Measurements from ENCODE around the gene TMEM140. TPM values are rescaled to one million over a fixed set of nuclear protein-coding genes. Genes with fewer than 3 reads are reported as not detected.

The TMEM140 gene
- total and polyA plus RNA-seq, 2 of the 13 experiments (the other 11 are each of a cell fraction or from before 2014, with no cell fraction given) = 9.2 to 21.7 TPM

GRCh38 chr7:135147899-135148721 is at the start of gene TMEM140 (continued):
- no peak for TF ChIP-seq ZNF546 (CRISPR knock-in tag; conservative IDR thresholded peaks at IDR 0.05)
- no peak; the same call in 1 of the 2 replicates for TF ChIP-seq CTCF (CRISPR knock-in tag; IDR thresholded peaks at IDR 0.05)
- peak; percentile 24; the same call in 1 of the 2 replicates for TF ChIP-seq REPIN1 (CRISPR knock-in tag; IDR thresholded peaks at IDR 0.05; ENCODE audit: borderline replicate concordance, low read depth)
- no peak for TF ChIP-seq RFXANK (CRISPR knock-in tag; IDR thresholded peaks at IDR 0.05)
- peak; percentile 32; the same call in 1 of the 2 replicates for TF ChIP-seq ARNT2 (CRISPR knock-in tag; IDR thresholded peaks at IDR 0.05; ENCODE audit: low read depth)
- no peak for TF ChIP-seq SIX1 (CRISPR knock-in tag; IDR thresholded peaks at IDR 0.05; ENCODE audit: borderline replicate concordance)
- no peak for TF ChIP-seq ZIK1 (CRISPR knock-in tag; IDR thresholded peaks at IDR 0.05; ENCODE audit: borderline replicate concordance, low read depth)
- no peak for TF ChIP-seq GTF2F1 (IDR thresholded peaks at IDR 0.05; ENCODE audit: low read length)
- TF ChIP-seq NR2F6 (IDR thresholded peaks at IDR 0.05) = peak; percentile 62
- peak; percentile 83 for TF ChIP-seq NR2F6 (CRISPR knock-in tag; IDR thresholded peaks at IDR 0.05)
- TF ChIP-seq ESRRA (CRISPR knock-in tag; IDR thresholded peaks at IDR 0.05; ENCODE audit: low read depth) = 0 out of 2 replicates have a peak, but pooled peaks have one; percentile 23
- no peak for TF ChIP-seq NBN (conservative IDR thresholded peaks at IDR 0.05)
- no peak for TF ChIP-seq ZNF296 (CRISPR knock-in tag; conservative IDR thresholded peaks at IDR 0.05)
- TF ChIP-seq ZNF616 (CRISPR knock-in tag; IDR thresholded peaks at IDR 0.05; ENCODE audit: low read depth) = 0 out of 2 replicates have a peak, but pooled peaks have one; percentile 16
- peak; percentile 56; the same call in 1 of the 2 replicates for TF ChIP-seq CBX5 (CRISPR knock-in tag; IDR thresholded peaks at IDR 0.05; ENCODE audit: borderline replicate concordance)
- TF ChIP-seq FOXC1 (CRISPR knock-in tag; IDR thresholded peaks at IDR 0.05; ENCODE audit: borderline replicate concordance) = 0 out of 2 replicates have a peak, but pooled peaks have one; percentile 19
- no peak for TF ChIP-seq XBP1 (CRISPR knock-in tag; IDR thresholded peaks at IDR 0.05)
- no peak for TF ChIP-seq ZNF138 (CRISPR knock-in tag; IDR thresholded peaks at IDR 0.05; ENCODE audit: low read depth)
- no peak for TF ChIP-seq NONO (IDR thresholded peaks at IDR 0.05)
- no peak for TF ChIP-seq NONO (CRISPR knock-in tag; conservative IDR thresholded peaks at IDR 0.05)
- no peak for TF ChIP-seq E2F2 (CRISPR knock-in tag; IDR thresholded peaks at IDR 0.05; ENCODE audit: borderline replicate concordance)
- TF ChIP-seq IRX3 (CRISPR knock-in tag; IDR thresholded peaks at IDR 0.05; ENCODE audit: borderline replicate concordance, low read depth) = no peak
- no peak for TF ChIP-seq SRY (CRISPR knock-in tag; IDR thresholded peaks at IDR 0.05)
- peak; percentile 38; the same call in 1 of the 2 replicates for TF ChIP-seq SMC3 (IDR thresholded peaks at IDR 0.05; ENCODE audit: low read length)
- no peak for TF ChIP-seq ZNF510 (CRISPR knock-in tag; IDR thresholded peaks at IDR 0.05; ENCODE audit: low read depth)
- peak; percentile 33 to 41; a peak in 1 of 4 replicates for TF ChIP-seq MAFK (conservative IDR thresholded peaks at IDR 0.05 in 1 of 2, IDR thresholded peaks at IDR 0.05 in 1 of 2; ENCODE audit: low read length in 2 of 2)
- TF ChIP-seq KLF15 (CRISPR knock-in tag; IDR thresholded peaks at IDR 0.05; ENCODE audit: borderline replicate concordance) = no peak
- no peak for TF ChIP-seq CC2D1A (CRISPR knock-in tag; IDR thresholded peaks at IDR 0.05)
- TF ChIP-seq ZFP36 (IDR thresholded peaks at IDR 0.05; ENCODE audit: borderline replicate concordance, low read depth, low read length, partially characterized antibody) = no peak
- TF ChIP-seq ZNF652 (CRISPR knock-in tag; IDR thresholded peaks at IDR 0.05; ENCODE audit: borderline replicate concordance, low read depth) = 0 out of 2 replicates have a peak, but pooled peaks have one; percentile 26
